Measurements from ENCODE around the gene COL23A1.
"Not testable (repeated sequence)": the region's sequence is repeated elsewhere in the genome, so short reads cannot be mapped to it uniquely, and the experiment has no call there.

COL23A1 gene

GRCh38 chr5:178486878-178487512 lies 103.2 kb downstream of the COL23A1 start:
- not testable (repeated sequence) for H3K9me3 ChIP-seq (ENCODE audit: control insufficient read depth, insufficient read depth, low read length); H3K4me3 ChIP-seq (ENCODE audit: low read depth, low read length); H3K27me3 ChIP-seq (ENCODE audit: control insufficient read depth, insufficient read depth, low read length); H3K27ac ChIP-seq (ENCODE audit: low read depth, low read length); H3K9ac ChIP-seq (ENCODE audit: low read depth, low read length); H3K36me3 ChIP-seq (ENCODE audit: control insufficient read depth, insufficient read depth, low read length)
- peaks cover 23% of the 10 kb centered on the region for H3K4me1 ChIP-seq (ENCODE audit: control insufficient read depth, insufficient read depth, low read length)

GRCh38 chr5:178486239-178486641 lies 104.0 kb downstream of the COL23A1 start:
- H3K27me3 ChIP-seq (ENCODE audit: control insufficient read depth, insufficient read depth, low read length): no peaks in the 10 kb centered on the region
- no peak overlapping the region for H3K27ac ChIP-seq (ENCODE audit: low read depth, low read length)
- no peak overlapping the region for H3K4me3 ChIP-seq (ENCODE audit: low read depth, low read length)
- H3K9me3 ChIP-seq (ENCODE audit: control insufficient read depth, insufficient read depth, low read length): no peaks in the 10 kb centered on the region
- H3K36me3 ChIP-seq (ENCODE audit: control insufficient read depth, insufficient read depth, low read length): no peaks in the 10 kb centered on the region
- peaks cover 23% of the 10 kb centered on the region for H3K4me1 ChIP-seq (ENCODE audit: control insufficient read depth, insufficient read depth, low read length)
- no peak overlapping the region for H3K9ac ChIP-seq (ENCODE audit: low read depth, low read length)

- no peak overlapping the region for H3K27ac ChIP-seq (ENCODE audit: low read depth, low read length)
- H3K4me1 ChIP-seq (ENCODE audit: control insufficient read depth, insufficient read depth, low read length): peaks cover 23% of the 10 kb centered on the region
- H3K27me3 ChIP-seq (ENCODE audit: control insufficient read depth, insufficient read depth, low read length): no peaks in the 10 kb centered on the region
- H3K36me3 ChIP-seq (ENCODE audit: control insufficient read depth, insufficient read depth, low read length): no peaks in the 10 kb centered on the region
- no peaks in the 10 kb centered on the region for H3K9me3 ChIP-seq (ENCODE audit: control insufficient read depth, insufficient read depth, low read length)
- H3K9ac ChIP-seq (ENCODE audit: low read depth, low read length): no peak overlapping the region
- H3K4me3 ChIP-seq (ENCODE audit: low read depth, low read length): no peak overlapping the region
Observed at GRCh38 chr5:178483620-178484019, 106.6 kb downstream of the COL23A1 start.

DNA sequence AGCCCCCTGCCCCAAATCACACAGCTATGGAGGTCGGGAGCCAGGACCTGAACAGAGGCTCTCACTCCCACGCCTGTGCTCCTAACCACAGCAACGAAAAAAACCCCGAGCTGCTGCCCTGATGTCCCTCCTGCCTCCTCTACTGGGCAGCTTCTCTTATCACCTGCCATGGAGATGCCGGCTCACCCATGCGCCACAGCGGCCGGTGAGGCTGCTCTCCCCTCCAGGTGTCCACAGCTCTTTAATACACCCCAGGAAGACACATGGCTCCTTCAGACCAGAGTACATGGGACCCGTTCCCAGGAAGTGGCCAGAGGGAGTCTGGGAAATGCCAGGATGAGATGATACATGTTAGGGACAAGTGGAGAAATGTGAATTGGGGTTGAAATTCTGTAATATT lies 110.9 kb downstream of the COL23A1 start:
- no peak overlapping the region for H3K4me3 ChIP-seq (ENCODE audit: low read depth, low read length)
- peaks cover 7% of the 10 kb centered on the region for H3K4me1 ChIP-seq (ENCODE audit: control insufficient read depth, insufficient read depth, low read length)
- H3K27ac ChIP-seq (ENCODE audit: low read depth, low read length): no peak overlapping the region
- no peak overlapping the region for H3K9ac ChIP-seq (ENCODE audit: low read depth, low read length)
- H3K36me3 ChIP-seq (ENCODE audit: control insufficient read depth, insufficient read depth, low read length): no peaks in the 10 kb centered on the region
- no peaks in the 10 kb centered on the region for H3K9me3 ChIP-seq (ENCODE audit: control insufficient read depth, insufficient read depth, low read length)
- H3K27me3 ChIP-seq (ENCODE audit: control insufficient read depth, insufficient read depth, low read length): no peaks in the 10 kb centered on the region

DNA sequence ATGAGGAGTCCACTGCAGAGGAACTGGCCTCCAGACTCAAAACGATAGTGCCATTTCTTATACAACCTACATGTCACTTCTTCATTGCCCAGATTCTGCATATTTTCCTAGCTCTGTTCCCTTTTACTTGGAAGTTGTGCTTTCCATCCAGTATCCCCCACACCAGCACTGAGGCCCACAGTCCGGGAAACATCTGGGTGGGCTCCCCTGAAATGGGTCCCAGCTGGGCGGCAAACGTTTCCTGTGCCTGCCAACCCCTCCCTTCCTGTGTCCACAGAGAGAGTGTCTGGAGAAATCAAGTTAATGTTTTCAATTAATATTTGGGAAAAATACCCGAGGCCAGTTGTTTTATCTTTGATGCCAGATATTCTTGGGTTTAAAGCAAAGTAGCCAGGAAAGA lies 111.8 kb downstream of the COL23A1 start:
- Histone ChIP-seq H3K4me3 (ENCODE audit: low read depth, low read length) (no peak overlapping the region), H3K9ac (ENCODE audit: low read depth, low read length) (no peak overlapping the region), H3K27ac (ENCODE audit: low read depth, low read length) (no peak overlapping the region), H3K27me3 (ENCODE audit: control insufficient read depth, insufficient read depth, low read length) (no peaks in the 10 kb centered on the region), H3K9me3 (ENCODE audit: control insufficient read depth, insufficient read depth, low read length) (no peaks in the 10 kb centered on the region), H3K4me1 (ENCODE audit: control insufficient read depth, insufficient read depth, low read length) (peaks cover 10% of the 10 kb centered on the region), H3K36me3 (ENCODE audit: control insufficient read depth, insufficient read depth, low read length) (no peaks in the 10 kb centered on the region)

GRCh38 chr5:178477802-178478201 lies 112.4 kb downstream of the COL23A1 start:
- H3K9me3 ChIP-seq (ENCODE audit: control insufficient read depth, insufficient read depth, low read length): no peaks in the 10 kb centered on the region

GRCh38 chr5:178476972-178477754 lies 113.0 kb downstream of the COL23A1 start:
- Histone ChIP-seq H3K9me3 (ENCODE audit: control insufficient read depth, insufficient read depth, low read length) (no peaks in the 10 kb centered on the region), H3K27me3 (ENCODE audit: control insufficient read depth, insufficient read depth, low read length) (no peaks in the 10 kb centered on the region), H3K27ac (ENCODE audit: low read depth, low read length) (no peak overlapping the region), H3K9ac (ENCODE audit: low read depth, low read length) (no peak overlapping the region), H3K4me3 (ENCODE audit: low read depth, low read length) (no peak overlapping the region), H3K4me1 (ENCODE audit: control insufficient read depth, insufficient read depth, low read length) (peaks cover 10% of the 10 kb centered on the region), H3K36me3 (ENCODE audit: control insufficient read depth, insufficient read depth, low read length) (no peaks in the 10 kb centered on the region)

More at GRCh38 chr5:178477802-178478201, 112.4 kb downstream of the COL23A1 start:
- peaks cover 10% of the 10 kb centered on the region for H3K4me1 ChIP-seq (ENCODE audit: control insufficient read depth, insufficient read depth, low read length)
- H3K36me3 ChIP-seq (ENCODE audit: control insufficient read depth, insufficient read depth, low read length): no peaks in the 10 kb centered on the region
- H3K27ac ChIP-seq (ENCODE audit: low read depth, low read length): no peak overlapping the region
- no peaks in the 10 kb centered on the region for H3K27me3 ChIP-seq (ENCODE audit: control insufficient read depth, insufficient read depth, low read length)
- H3K9ac ChIP-seq (ENCODE audit: low read depth, low read length): no peak overlapping the region
- H3K4me3 ChIP-seq (ENCODE audit: low read depth, low read length): no peak overlapping the region

DNA sequence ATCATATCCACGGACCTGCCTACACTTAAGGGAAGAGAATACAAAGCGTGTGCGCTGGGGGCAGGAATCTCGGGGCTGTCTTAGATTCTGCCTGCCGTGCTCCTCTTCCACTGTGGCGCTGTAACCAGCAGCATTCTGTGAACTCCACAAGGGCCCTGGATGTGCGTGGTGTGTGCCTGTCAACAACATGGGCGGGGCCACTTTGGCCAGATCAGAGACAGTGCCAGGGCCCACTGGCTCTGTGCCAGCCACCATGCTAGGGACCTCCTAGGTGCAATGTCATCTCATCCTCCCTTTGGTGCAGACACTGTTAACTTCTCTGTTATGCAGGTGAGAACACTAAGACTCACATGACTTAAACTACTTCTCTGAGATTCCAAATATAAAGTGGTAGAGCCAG lies 113.7 kb downstream of the COL23A1 start:
- Histone ChIP-seq H3K4me1 (ENCODE audit: control insufficient read depth, insufficient read depth, low read length) (peaks cover 10% of the 10 kb centered on the region), H3K9me3 (ENCODE audit: control insufficient read depth, insufficient read depth, low read length) (no peaks in the 10 kb centered on the region)

GRCh38 chr5:178475422-178475821 lies 114.8 kb downstream of the COL23A1 start:
- Histone ChIP-seq H3K36me3 (ENCODE audit: control insufficient read depth, insufficient read depth, low read length) (no peaks in the 10 kb centered on the region), H3K27ac (ENCODE audit: low read depth, low read length) (no peak overlapping the region)

More for the DNA sequence above, 113.7 kb downstream of the COL23A1 start:
- H3K27ac ChIP-seq (ENCODE audit: low read depth, low read length): no peak overlapping the region
- H3K27me3 ChIP-seq (ENCODE audit: control insufficient read depth, insufficient read depth, low read length): no peaks in the 10 kb centered on the region
- no peak overlapping the region for H3K9ac ChIP-seq (ENCODE audit: low read depth, low read length)
- H3K36me3 ChIP-seq (ENCODE audit: control insufficient read depth, insufficient read depth, low read length): no peaks in the 10 kb centered on the region
- H3K4me3 ChIP-seq (ENCODE audit: low read depth, low read length): no peak overlapping the region

GRCh38 chr5:178474562-178475184 lies 115.5 kb downstream of the COL23A1 start:
- Histone ChIP-seq H3K9me3 (ENCODE audit: control insufficient read depth, insufficient read depth, low read length) (no peaks in the 10 kb centered on the region), H3K36me3 (ENCODE audit: control insufficient read depth, insufficient read depth, low read length) (no peaks in the 10 kb centered on the region), H3K27me3 (ENCODE audit: control insufficient read depth, insufficient read depth, low read length) (no peaks in the 10 kb centered on the region), H3K27ac (ENCODE audit: low read depth, low read length) (no peak overlapping the region), H3K4me1 (ENCODE audit: control insufficient read depth, insufficient read depth, low read length) (peaks cover 10% of the 10 kb centered on the region), H3K9ac (ENCODE audit: low read depth, low read length) (no peak overlapping the region), H3K4me3 (ENCODE audit: low read depth, low read length) (no peak overlapping the region)

More at GRCh38 chr5:178475422-178475821, 114.8 kb downstream of the COL23A1 start:
- peaks cover 10% of the 10 kb centered on the region for H3K4me1 ChIP-seq (ENCODE audit: control insufficient read depth, insufficient read depth, low read length)
- H3K9ac ChIP-seq (ENCODE audit: low read depth, low read length): no peak overlapping the region
- no peaks in the 10 kb centered on the region for H3K9me3 ChIP-seq (ENCODE audit: control insufficient read depth, insufficient read depth, low read length)
- no peaks in the 10 kb centered on the region for H3K27me3 ChIP-seq (ENCODE audit: control insufficient read depth, insufficient read depth, low read length)
- H3K4me3 ChIP-seq (ENCODE audit: low read depth, low read length): no peak overlapping the region

GRCh38 chr5:178473854-178474253 lies 116.3 kb downstream of the COL23A1 start:
- H3K9ac ChIP-seq (ENCODE audit: low read depth, low read length): no peak overlapping the region

More at GRCh38 chr5:178473854-178474253, 116.3 kb downstream of the COL23A1 start:
- Histone ChIP-seq H3K4me1 (ENCODE audit: control insufficient read depth, insufficient read depth, low read length) (peaks cover 10% of the 10 kb centered on the region), H3K27me3 (ENCODE audit: control insufficient read depth, insufficient read depth, low read length) (no peaks in the 10 kb centered on the region), H3K9me3 (ENCODE audit: control insufficient read depth, insufficient read depth, low read length) (no peaks in the 10 kb centered on the region), H3K27ac (ENCODE audit: low read depth, low read length) (no peak overlapping the region), H3K36me3 (ENCODE audit: control insufficient read depth, insufficient read depth, low read length) (no peaks in the 10 kb centered on the region), H3K4me3 (ENCODE audit: low read depth, low read length) (no peak overlapping the region)

Measured in HUES48 (cell line).